Panc1 (cell line): ENCODE measurements around the gene TCOF1. TPM values are rescaled to one million over a fixed set of nuclear protein-coding genes. Genes with fewer than 3 reads are reported as not detected.

Experiments
- ATAC-seq: fragments of 200-7000 bp; cut with Tn5 transposase; 2 replicates; pipeline ENCODE4 v1.9.1; 2020; ENCODE audit warnings: mild to moderate bottlenecking, moderate library complexity
- BruUV-seq: library from RNA; stranded (reverse); fragments of 400-500 nt; replicated peaks from 2 replicates; lab custom pipeline; 2021; lab: Mats Ljungman, UMichigan
- CTCF ChIA-PET: fragments of 300-600 bp; sonication (Branson Sonifier 250); formaldehyde crosslinking; loops from one replicate; lab custom pipeline; 2022; ENCODE audit warnings: antibody characterized with exemption; lab: Charles Lee
- POLR2A ChIA-PET: fragments of 300-600 bp; sonication (Branson Sonifier 250); formaldehyde crosslinking; loops from one replicate; lab custom pipeline; 2022; ENCODE audit warnings: antibody characterized with exemption; lab: Charles Lee
- DNase-seq: peaks from one replicate; pipeline ENCODE4 v3.0.0-alpha.2; 2010; ENCODE audit warnings: low read depth, low spot score
- H3K27ac ChIP-seq: 2 replicates; pipeline ENCODE4 v1.5.1; 2011; ENCODE audit warnings: mild to moderate bottlenecking, low read length, inconsistent platforms
- H3K27me3 ChIP-seq: fragments of 200-500 bp; sonication (Bioruptor generic); 2 replicates; pipeline ENCODE4 v1.6.0; 2014; ENCODE audit warnings: low read length, inconsistent platforms; ENCODE audit not compliant: control insufficient read depth, insufficient read depth
- H3K36me3 ChIP-seq: fragments of 200-500 bp; sonication (Bioruptor generic); 2 replicates; pipeline ENCODE4 v1.5.1; 2014; ENCODE audit warnings: inconsistent platforms, mild to moderate bottlenecking, low read length, moderate library complexity; ENCODE audit not compliant: control insufficient read depth, insufficient read depth
- H3K4me1 ChIP-seq: 2 replicates; pipeline ENCODE4 v1.5.1; 2011; ENCODE audit warnings: inconsistent platforms, mild to moderate bottlenecking, low read length, moderate library complexity; ENCODE audit not compliant: control insufficient read depth, insufficient read depth
- H3K4me3 ChIP-seq, 2 experiments: 2 replicates each; pipeline ENCODE4 v1.5.1; 2011 to 2012; ENCODE audit warnings: low read depth in 2 of 2, low read length in 2 of 2, mild to moderate bottlenecking in 2 of 2, inconsistent platforms in 1 of 2, moderate library complexity in 1 of 2
- H3K9me3 ChIP-seq: fragments of 200-500 bp; sonication (Bioruptor generic); 2 replicates; pipeline ENCODE4 v1.5.1; 2014; ENCODE audit warnings: low read depth, mild to moderate bottlenecking, inconsistent platforms, low read length, moderate library complexity; ENCODE audit not compliant: control insufficient read depth, insufficient read depth
- CTCF ChIP-seq: fragments of 450-650 bp; IDR thresholded peaks from 2 replicates; pipeline ENCODE4 v1.5.1; 2017; ENCODE audit warnings: mild to moderate bottlenecking
- POLR2AphosphoS5 ChIP-seq: IDR thresholded peaks from 2 replicates; pipeline ENCODE4 v1.6.1; 2012; ENCODE audit warnings: mild to moderate bottlenecking, low read depth, low read length, moderate library complexity
- REST ChIP-seq, 2 experiments: IDR thresholded peaks; 2 replicates each; pipeline ENCODE4 v1.6.1; 2011 to 2012; ENCODE audit warnings: low read depth in 2 of 2, control low read depth in 1 of 2, low read length in 1 of 2, mild to moderate bottlenecking in 1 of 2, moderate library complexity in 1 of 2; ENCODE audit not compliant: insufficient read depth in 1 of 2
- SIN3A ChIP-seq: IDR thresholded peaks from 2 replicates; pipeline ENCODE4 v1.6.1; 2012; ENCODE audit warnings: low read depth, mild to moderate bottlenecking, low read length, moderate library complexity, borderline replicate concordance; ENCODE audit not compliant: insufficient read depth
- TCF7L2 ChIP-seq: IDR thresholded peaks from 2 replicates; pipeline ENCODE4 v1.6.1; 2011; ENCODE audit warnings: mild to moderate bottlenecking, low read depth, low read length, inconsistent platforms
- in situ Hi-C: cut with HindIII; loops from 2 replicates; pipeline ENCODE4 v1.10.0; 2016; ENCODE audit warnings: low sequenced_read_pairs, low pct_unique_long_range_greater_than_20kb
- intact Hi-C: fragments of 100-400 bp; cut with micrococcal nuclease; formaldehyde crosslinking; loops from one replicate; pipeline ENCODE4 v1.10.0; 2022; ENCODE audit not compliant: unreplicated experiment
- total RNA-seq: library from RNA; stranded (reverse); gene quantifications from one replicate; pipeline ENCODE4 v1.2.1, GENCODE V29; 2021; ENCODE audit not compliant: unreplicated experiment

TCOF1 gene
- total RNA-seq, 1 experiment from 2014 or later = 92.8 TPM

- no peak overlapping the region for H3K4me3 ChIP-seq
- H3K36me3 ChIP-seq = no peaks in the 10 kb centered on the region
- H3K27ac ChIP-seq = peak overlapping the region; percentile 94
- in situ Hi-C loops (no loop called here), intact Hi-C loops (no loop called here)
- ATAC-seq (0 out of 2 replicates have a peak, but pooled peaks have one; percentile 3), DNase-seq (no peak)
- H3K9me3 ChIP-seq = no peaks in the 10 kb centered on the region; the same call in 1 of the 2 replicates
- TF ChIP-seq TCF7L2 = no peak
- no peak for TF ChIP-seq CTCF
- TF ChIP-seq REST (IDR thresholded peaks at IDR 0.05; ENCODE audit: insufficient read depth in 1 of 2, low read depth in 2 of 2, low read length in 1 of 2) = no peak
- TF ChIP-seq SIN3A = no peak
- no peak for TF ChIP-seq POLR2AphosphoS5
- ChIA-PET CTCF (interaction anchor here (1.1 kb wide), 1 partner anchor 20 kb away, joined by 3 read pairs; no protein-coding TSS in a partner anchor), POLR2A (interaction anchor here (0.7 kb wide), 1 partner anchor 29 kb away, joined by 4 read pairs; no protein-coding TSS in a partner anchor)
- peaks cover 47% of the 10 kb centered on the region for H3K4me1 ChIP-seq
- BruUV-seq = no TSS peak
- no peaks in the 10 kb centered on the region for H3K27me3 ChIP-seq
Measured at GRCh38 chr5:150320044-150320613, 37.4 kb upstream of the TCOF1 start.

- in situ Hi-C loops (no loop called here), intact Hi-C loops (no loop called here)
- no peaks in the 10 kb centered on the region for H3K36me3 ChIP-seq
- ATAC-seq (no peak), DNase-seq (no peak)
- no peak for TF ChIP-seq CTCF
- TF ChIP-seq TCF7L2 = no peak
- TF ChIP-seq REST (IDR thresholded peaks at IDR 0.05; ENCODE audit: insufficient read depth in 1 of 2, low read depth in 2 of 2, low read length in 1 of 2) = no peak
- TF ChIP-seq SIN3A = no peak
- TF ChIP-seq POLR2AphosphoS5 = no peak
- CTCF ChIA-PET = no interaction called here
- no TSS peak for BruUV-seq
- peaks cover 45% of the 10 kb centered on the region for H3K4me1 ChIP-seq
- no peak overlapping the region for H3K4me3 ChIP-seq
- no peaks in the 10 kb centered on the region; the same call in 1 of the 2 replicates for H3K9me3 ChIP-seq
- POLR2A ChIA-PET = no interaction called here
- peak overlapping the region; percentile 94 for H3K27ac ChIP-seq
- H3K27me3 ChIP-seq = no peaks in the 10 kb centered on the region
Measured at GRCh38 chr5:150321211-150321610, 36.3 kb upstream of the TCOF1 start.
